Measurements from ENCODE around the gene TBC1D4. TPM values are rescaled to one million over a fixed set of nuclear protein-coding genes. Genes with fewer than 3 reads are reported as not detected.
A peak's percentile ranks its signal among the peaks of the same experiment; 100 is the strongest.

Gene TBC1D4
- total RNA-seq, 4 donors from 2014 or later, result 20.2 to 74.7 (median 30.9) TPM

DNA sequence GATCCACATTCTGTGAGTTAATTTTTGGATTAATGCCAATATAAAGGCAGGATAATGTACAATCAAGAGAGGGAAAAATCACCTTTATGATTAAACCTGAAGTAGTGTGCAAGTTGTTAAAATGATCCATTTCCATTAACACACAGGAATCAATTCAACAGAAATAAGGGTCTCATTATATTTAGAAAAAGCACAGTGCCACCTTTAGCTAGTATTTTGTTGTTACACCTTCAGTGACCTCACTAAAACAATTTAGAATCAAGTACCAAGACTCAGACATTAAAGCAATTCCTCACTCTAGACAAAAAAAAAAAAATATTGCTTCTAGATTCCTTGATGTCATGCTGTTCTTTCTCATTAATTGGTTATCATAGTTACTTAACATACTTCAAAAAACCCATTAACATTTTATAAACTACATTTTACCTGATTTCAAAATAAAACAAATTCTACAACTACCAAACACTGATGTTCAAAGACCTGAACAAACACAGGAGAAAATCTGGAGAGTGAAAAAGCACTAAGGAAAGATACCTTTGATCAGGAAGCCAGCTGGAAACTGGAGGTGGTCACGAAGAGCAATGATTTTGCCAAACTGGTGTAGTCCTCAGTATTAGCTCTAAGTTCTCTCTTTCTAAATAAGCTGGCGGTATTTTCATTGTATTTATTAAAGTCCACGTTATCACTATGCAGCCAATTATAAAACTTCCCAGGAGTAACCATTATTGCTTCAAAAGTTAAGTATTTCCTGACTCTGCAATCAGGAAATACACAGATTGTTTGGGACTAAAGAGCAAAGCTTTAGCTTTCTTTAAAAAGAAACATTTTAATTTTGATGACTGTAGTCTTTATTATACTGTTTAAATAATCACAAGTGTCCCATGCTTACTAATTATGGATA lies 115.3 kb downstream of the TBC1D4 start:
- H3K27me3 ChIP-seq, result no peaks in the 10 kb centered on the region
- H3K4me1 ChIP-seq, result peaks cover 0 to 10% of the 10 kb centered on the region in 2 donors
- no peak overlapping the region for H3K4me3 ChIP-seq
- peak overlapping the region in 1 of 2 donors; percentile 31 for H3K27ac ChIP-seq
- no peak for TF ChIP-seq POLR2A (IDR thresholded peaks at IDR 0.05)
- TF ChIP-seq, protein P1, sequence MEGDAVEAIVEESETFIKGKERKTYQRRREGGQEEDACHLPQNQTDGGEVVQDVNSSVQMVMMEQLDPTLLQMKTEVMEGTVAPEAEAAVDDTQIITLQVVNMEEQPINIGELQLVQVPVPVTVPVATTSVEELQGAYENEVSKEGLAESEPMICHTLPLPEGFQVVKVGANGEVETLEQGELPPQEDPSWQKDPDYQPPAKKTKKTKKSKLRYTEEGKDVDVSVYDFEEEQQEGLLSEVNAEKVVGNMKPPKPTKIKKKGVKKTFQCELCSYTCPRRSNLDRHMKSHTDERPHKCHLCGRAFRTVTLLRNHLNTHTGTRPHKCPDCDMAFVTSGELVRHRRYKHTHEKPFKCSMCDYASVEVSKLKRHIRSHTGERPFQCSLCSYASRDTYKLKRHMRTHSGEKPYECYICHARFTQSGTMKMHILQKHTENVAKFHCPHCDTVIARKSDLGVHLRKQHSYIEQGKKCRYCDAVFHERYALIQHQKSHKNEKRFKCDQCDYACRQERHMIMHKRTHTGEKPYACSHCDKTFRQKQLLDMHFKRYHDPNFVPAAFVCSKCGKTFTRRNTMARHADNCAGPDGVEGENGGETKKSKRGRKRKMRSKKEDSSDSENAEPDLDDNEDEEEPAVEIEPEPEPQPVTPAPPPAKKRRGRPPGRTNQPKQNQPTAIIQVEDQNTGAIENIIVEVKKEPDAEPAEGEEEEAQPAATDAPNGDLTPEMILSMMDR (IDR thresholded peaks at IDR 0.05), result no peak
- H3K36me3 ChIP-seq, result no peaks in the 10 kb centered on the region
- intact Hi-C loops (cut with DNase I; ENCODE audit: low total_unique reads), result no loop called here
- H3K9me3 ChIP-seq, result no peaks in the 10 kb centered on the region
- no peak for DNase-seq

DNA sequence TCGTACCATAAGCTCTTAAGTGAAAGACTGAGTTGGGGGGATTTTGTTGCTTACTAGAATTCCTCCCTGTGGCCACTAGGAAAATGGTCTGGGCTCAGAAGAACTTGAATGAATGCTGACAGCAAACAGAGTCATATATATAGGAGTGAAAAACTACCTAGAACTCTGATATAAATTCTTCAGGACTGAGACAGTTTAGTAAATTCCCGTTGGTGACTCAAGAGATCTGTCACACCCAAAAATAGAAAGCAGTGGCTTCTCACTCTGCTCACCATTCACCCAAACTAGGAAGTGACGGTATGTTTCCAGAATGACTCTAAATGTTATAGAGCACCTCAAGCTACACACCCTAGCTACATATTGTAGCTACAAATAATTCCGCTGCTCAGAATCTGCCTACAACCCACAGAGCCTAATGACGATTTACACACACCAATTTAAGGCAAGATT lies 116.2 kb downstream of the TBC1D4 start:
- Histone ChIP-seq H3K27me3 (no peaks in the 10 kb centered on the region), H3K9me3 (no peaks in the 10 kb centered on the region), H3K4me1 (peaks cover 0 to 10% of the 10 kb centered on the region in 2 donors), H3K36me3 (no peaks in the 10 kb centered on the region), H3K4me3 (no peak overlapping the region), H3K27ac (no peak overlapping the region)
- no peak for DNase-seq
- intact Hi-C loops (cut with DNase I; ENCODE audit: low total_unique reads), result no loop called here
- TF ChIP-seq, protein P1 (IDR thresholded peaks at IDR 0.05), result no peak
- TF ChIP-seq POLR2A (IDR thresholded peaks at IDR 0.05), result no peak

DNA sequence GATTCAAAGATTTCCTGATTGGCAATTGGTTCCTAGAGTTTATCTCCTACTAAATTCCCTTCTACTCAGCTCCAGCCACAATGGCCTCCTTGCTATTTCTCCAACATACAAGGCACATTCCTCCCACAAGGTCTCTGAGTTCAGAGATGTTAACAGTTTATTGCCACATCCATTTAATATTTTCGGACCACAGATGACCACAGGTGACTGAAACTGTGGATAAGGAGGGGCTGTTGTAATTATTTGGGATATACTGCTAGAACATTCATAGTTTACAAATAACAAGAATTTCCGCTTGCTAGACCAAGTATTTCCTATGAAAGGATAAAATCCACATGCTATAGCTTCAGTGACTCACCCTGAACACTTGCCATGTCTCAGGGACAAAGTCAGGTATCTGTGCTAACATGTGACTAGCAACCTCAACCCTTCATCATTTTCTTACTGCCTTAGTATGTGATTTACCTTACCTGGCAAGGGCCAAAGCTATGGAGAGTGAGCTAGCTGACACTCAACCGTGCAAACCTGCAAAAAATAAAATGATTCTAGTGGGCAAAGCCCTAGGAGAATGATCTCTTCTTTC lies 117.7 kb downstream of the TBC1D4 start:
- no peak overlapping the region for H3K4me3 ChIP-seq
- no peaks in the 10 kb centered on the region for H3K27me3 ChIP-seq
- intact Hi-C loops (cut with DNase I; ENCODE audit: low total_unique reads), result no loop called here
- no peak overlapping the region for H3K27ac ChIP-seq
- H3K9me3 ChIP-seq, result no peaks in the 10 kb centered on the region
- peaks cover 0 to 5% of the 10 kb centered on the region in 2 donors for H3K4me1 ChIP-seq
- H3K36me3 ChIP-seq, result no peaks in the 10 kb centered on the region
- no peak for TF ChIP-seq POLR2A (IDR thresholded peaks at IDR 0.05)
- TF ChIP-seq, protein P1 (IDR thresholded peaks at IDR 0.05), result no peak
- DNase-seq, result no peak

DNA sequence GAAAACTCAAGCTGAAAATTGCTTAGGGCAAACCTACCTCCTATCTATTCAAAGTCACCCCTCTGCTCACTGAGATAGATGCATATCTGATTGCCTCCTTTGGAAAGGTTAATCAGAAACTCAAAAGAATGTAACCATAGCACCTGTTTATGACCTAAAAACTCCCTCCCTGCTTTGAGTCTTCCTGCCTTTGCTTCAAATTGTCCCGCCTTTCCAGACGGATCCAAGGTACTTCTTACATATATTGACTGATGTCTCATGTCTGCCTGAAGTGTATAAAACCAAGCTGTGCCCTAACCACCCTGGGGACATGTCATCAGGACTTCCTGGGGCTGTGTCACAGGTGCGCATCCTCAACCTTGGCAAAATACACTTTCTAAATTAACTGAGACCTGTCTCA lies 118.6 kb downstream of the TBC1D4 start:
- no peak overlapping the region for H3K4me3 ChIP-seq
- no peaks in the 10 kb centered on the region for H3K9me3 ChIP-seq
- H3K4me1 ChIP-seq, result no peaks in the 10 kb centered on the region
- intact Hi-C loops (cut with DNase I; ENCODE audit: low total_unique reads), result no loop called here
- no peaks in the 10 kb centered on the region for H3K36me3 ChIP-seq
- TF ChIP-seq, protein P1 (IDR thresholded peaks at IDR 0.05), result no peak
- no peak for TF ChIP-seq POLR2A (IDR thresholded peaks at IDR 0.05)
- no peaks in the 10 kb centered on the region for H3K27me3 ChIP-seq
- H3K27ac ChIP-seq, result no peak overlapping the region
- no peak for DNase-seq

DNA sequence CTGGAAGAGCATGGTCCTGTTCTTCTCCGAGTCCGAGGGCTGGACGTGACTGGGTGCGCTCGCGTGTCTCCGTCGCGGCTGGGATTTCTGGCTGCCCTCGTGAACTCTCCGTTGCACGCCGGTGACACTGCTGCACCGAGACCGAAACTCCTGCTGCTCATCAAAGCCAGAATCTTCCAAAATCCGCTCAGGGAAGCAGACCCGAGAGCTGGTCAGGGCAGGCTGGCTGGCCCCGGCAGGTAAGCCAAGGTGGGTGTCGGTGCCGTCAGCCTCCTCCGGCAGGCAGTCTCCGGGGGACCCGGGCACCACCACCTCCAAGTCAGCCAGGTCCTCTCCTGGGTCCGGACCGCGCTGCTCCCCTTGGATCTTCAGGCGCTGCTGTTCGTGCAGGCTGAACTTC lies 119.9 kb downstream of the TBC1D4 start:
- intact Hi-C loops (cut with DNase I; ENCODE audit: low total_unique reads), result no loop called here
- Histone ChIP-seq H3K4me3 (no peak overlapping the region), H3K4me1 (no peaks in the 10 kb centered on the region), H3K36me3 (no peaks in the 10 kb centered on the region), H3K27me3 (no peaks in the 10 kb centered on the region), H3K27ac (no peak overlapping the region), H3K9me3 (no peaks in the 10 kb centered on the region)
- DNase-seq, result no peak
- TF ChIP-seq, protein P1 (IDR thresholded peaks at IDR 0.05), result no peak
- TF ChIP-seq POLR2A (IDR thresholded peaks at IDR 0.05), result no peak

Data from uterus (tissue), 4 donors.